Activated CD4-positive, alpha-beta T cell treated with anti-CD3 and anti-CD28 coated beads, Interleukin-2, amount 50 U/mL, for 4 hours (primary cell): ENCODE results near the gene CEP89.
"Not testable (repeated sequence)": the region's sequence is repeated elsewhere in the genome, so short reads cannot be mapped to it uniquely, and the experiment has no call there.

Experiments used
- DNase-seq, 2 experiments: peaks; one replicate each; pipeline ENCODE4 v3.0.0-alpha.2; 2020

CEP89 gene

DNA sequence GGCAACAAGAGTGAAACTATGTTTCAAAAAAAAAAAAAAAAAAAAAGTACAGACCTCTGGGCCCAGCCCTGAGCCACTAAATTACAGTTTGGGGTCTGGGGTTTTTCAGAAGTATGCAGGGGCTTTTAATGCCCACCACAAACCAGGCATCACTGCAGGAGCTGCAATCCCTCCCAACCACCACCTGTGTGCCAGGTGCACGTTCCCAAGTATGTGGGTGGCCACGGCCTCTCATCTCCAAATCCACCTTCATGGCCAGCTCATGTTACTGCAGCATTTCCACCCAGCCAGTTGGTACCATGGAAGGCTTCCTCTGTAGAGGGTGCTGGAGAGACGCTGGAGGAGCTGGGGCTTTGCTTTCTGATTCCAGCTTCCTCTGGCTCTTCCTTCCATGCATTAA, 26.5 kb downstream of the CEP89 start:
- DNase-seq: no peak

DNA sequence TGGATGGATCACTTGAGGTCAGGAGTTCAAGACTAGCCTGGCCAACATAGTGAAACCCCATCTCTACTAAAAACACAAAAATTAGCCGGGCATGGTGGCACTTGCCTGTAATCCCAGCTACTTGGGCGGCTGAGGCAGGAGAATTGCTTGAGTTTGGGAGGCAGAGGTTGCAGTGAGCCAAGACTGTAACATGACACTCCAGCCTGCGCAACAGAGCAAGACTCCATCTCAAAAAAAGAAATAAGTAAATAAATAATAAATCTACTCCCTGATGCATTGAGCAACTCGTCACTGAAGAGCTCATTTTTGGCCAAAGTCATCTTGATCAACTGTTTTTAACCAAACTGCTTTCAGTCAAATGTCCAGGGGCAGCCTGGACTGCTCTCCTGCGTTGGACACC, 30.5 kb downstream of the CEP89 start:
- not testable (repeated sequence) for DNase-seq

DNA sequence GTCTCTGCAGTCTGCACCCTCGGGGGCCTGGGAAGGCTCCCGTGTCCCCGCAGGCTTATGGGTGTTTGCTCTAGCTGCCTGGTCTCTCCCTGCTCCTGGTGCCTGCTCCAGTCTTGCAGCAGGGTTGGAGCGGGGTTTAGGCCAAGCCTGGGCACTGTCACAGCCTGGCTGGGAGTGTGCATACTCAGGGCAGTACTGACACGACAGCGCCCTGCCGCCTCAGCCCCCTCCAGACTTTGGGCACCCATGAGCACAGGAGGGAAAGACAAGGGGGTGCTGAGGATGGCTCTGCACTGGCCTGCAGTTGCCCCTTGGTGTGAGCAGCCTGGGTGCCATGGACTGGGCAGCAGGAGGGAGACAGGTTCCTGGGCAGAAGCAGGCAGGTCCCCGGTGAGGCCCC, 35.7 kb downstream of the CEP89 start:
- DNase-seq: no peak

DNA sequence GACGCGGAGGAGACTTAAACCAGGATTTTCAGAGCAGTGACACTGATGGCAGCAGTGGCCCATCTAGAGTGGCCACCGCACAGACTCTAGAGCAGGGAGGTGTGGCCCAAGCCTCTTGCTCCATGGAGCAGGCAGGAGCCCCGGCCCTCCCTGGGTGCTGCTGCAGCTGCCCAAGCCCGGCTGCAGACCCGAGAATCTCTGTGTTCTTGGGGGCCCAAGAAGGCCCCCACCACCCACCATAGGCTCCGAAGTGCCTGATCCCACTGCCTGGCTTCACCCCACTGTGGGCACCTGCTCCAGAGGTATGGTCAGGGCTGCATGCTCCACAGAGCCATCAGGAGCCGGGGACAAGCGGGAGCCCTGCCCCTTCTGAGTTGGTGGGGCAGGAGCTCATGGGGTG, 36.1 kb downstream of the CEP89 start:
- no peak for DNase-seq

DNA sequence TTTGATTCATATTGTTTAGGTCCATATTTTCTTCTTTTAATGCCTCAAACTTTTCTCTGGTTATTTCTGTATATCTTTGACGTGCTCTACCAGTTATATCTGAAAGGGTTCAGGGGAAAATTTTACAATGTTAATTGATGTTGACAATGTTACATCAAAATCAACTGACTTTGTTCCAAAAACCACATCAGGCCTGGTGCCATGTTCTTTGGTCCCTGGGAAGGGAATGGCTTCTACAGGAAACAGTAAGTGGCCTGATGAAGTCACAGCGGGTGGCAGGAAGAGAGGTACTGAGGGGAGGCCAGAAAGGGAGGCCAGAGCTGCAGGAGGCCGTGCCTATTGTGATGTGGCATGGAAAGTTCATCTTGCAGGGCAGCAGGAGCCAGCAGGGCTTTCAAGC, 38.2 kb downstream of the CEP89 start:
- no peak for DNase-seq

DNA sequence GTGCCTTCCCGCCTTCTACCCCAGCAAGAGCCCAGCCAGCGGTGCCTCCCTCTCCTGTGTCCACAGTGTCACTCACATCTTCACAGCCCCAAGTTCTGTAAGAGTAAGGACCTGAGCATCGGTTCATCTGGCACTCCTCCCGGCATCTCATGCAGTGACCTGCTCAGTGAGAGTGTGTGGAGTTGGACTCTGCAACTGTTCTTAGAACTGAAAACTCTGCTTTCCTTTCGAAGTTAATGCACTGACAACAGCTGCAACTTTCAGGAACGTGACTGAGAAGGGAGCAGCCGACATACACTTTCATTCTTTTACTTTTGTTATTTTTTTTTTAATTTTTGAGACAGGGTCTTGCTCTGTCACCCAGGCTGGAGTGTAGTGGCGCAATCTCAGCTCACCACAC, 41.2 kb downstream of the CEP89 start:
- DNase-seq: no peak

DNA sequence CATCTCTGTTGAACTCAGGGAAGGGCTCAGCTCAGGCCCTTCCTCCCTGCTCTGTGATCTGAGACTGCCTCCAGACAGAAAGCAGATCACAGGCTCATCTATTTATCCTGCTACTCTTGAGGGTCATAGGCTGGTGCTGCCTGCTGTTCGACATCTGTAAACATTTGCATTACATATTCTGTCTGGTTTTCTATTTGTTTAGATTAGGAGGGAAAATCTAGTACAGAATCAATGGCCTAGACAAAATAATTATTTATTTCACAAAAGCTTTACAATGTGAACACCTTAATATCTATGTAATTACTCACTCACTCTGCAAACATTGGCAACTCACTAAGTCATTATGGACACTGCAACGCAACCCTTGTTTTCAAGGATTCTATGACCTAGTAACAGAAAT, 43.0 kb downstream of the CEP89 start:
- DNase-seq: no peak

DNA sequence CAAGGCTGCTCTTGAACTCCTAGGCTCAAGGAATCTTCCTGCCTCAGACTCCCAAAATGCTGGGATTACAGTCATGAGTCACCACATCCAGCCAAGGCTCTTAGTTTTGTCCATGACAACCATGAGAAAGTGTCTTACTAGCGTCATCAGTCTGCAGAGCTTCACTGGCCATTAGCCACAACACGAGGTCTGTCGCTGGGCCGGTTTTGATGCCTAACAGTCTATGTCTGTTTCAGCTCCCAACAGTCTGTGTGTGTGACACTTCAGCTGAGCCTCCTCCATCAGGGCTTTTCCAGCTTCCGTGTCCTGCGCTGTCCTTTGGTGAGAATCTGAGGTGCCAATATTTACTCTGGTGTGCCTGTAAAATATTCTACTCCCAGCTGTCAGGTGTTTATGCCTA, 47.6 kb downstream of the CEP89 start:
- no peak for DNase-seq

DNA sequence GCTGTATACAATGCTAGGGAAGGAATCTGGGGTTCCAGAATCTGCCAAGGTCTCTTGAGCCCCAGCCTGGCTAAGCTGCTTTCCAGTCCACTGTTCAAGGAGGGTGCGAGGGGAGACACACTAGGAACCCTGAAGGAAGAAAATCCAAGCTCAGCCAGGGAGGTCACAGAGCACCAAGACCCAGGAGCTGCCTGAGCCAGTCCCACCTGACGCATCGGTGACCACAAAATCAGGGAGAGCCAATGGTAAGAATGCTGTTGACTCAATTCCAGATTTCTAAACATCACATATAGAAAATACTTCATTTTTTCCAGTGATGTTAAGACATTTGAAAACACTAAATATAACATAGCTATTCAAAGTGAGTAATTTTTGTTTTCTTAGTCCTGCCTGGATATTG, 50.1 kb downstream of the CEP89 start:
- DNase-seq: no peak

DNA sequence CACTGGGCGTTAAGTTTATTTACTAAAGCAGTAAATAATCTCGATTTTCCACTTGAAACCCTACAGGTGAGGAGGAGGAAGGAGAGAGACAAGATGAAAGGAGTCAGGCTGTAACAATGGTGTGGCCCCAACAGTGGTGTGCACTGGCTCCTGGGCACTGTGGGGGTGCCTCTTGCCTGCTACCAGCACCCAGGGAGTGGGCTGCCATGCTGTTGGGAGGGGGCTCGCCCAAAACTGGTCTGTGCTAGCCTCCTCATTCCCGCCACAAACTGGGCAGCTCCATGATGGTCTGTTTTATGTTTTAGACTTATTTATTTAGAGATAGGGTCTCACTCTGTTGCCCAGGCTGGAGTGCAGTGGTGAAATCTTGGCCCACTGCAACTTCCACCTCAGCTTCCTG, 52.4 kb downstream of the CEP89 start:
- no peak for DNase-seq

DNA sequence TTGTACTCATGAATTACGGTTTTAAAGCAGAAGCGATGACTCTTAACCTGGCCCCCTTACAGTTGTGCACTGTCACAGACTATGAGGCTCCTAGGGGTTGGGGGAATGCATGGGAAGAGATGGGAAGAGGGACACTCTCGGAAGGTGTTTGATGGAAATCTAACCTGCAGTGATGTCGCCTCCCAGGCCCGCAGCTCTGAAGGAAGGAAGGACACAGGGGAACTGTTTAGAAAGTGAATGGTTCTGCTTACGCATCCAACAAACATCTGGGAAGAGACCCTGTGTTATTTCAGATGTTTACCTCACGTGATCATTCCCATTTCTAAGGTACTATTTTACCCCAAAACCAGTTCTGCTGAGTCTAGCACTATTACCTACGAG, 54.2 kb downstream of the CEP89 start:
- no peak for DNase-seq

DNA sequence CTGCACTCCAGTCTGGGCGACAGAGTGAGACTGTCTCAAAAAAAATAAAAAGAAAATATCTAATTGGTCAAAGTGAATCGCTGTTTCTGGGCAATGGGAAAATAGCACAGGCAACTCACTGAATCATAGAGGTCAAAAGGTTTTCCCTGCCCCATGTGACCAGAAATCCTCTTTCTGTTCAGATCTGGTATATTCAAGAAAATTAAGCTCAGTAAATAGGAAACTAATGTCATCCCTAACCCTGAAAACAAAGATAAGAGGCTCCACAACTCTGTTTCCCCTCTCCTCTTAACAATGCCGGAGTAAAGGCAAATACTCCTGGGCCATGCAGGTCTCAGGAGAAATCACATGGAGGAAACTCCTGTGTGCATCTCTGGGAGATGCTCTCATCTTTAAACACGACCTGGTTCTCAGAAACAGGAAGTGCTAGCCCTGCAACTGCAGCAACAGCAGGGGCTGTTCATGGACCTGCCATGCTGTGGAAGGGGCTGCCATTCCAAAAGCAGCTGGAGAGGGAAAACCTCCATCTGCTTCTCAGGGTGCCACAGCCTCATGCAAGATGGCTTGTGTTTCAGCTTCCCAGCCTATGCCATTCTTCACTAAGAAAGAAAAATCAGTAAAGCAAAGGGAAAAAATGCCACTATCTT, 54.7 kb downstream of the CEP89 start:
- DNase-seq: no peak

DNA sequence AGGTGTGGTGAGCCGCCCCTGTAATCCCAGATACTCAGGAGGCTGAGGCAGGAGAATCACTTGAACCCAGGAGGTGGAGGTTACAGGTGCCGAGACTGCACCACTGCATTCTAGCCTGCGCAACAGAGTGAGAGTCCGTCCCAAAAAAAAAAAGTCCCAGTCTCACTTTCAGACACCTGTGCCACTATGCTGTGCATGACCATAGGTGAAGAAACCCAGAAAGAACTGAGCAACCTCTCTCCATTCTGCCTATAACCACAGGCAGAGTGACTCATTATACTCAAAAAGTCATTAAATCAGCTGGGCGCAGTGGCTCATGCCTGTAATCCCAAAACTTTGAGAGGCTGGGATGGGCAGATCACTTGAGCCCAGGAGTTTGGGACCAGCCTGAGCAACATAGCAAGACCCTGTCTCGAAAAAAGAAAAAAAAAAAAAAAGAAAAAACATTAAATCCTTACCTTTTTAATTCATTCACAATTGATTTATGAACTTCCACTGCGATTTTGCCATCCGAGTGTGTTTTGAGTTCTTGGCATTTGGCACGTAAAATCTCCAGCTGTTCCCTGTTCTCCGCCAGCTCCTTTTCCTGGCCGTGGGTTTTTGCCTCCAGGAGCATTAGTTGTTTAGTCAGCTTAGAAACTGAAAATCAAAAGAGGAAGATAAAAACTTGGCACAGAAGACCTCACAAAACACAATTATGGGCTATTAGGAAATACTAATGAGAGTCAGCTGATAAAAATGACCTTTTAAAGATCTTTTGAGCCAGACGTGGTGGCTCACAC, 56.7 kb downstream of the CEP89 start:
- no peak for DNase-seq

DNA sequence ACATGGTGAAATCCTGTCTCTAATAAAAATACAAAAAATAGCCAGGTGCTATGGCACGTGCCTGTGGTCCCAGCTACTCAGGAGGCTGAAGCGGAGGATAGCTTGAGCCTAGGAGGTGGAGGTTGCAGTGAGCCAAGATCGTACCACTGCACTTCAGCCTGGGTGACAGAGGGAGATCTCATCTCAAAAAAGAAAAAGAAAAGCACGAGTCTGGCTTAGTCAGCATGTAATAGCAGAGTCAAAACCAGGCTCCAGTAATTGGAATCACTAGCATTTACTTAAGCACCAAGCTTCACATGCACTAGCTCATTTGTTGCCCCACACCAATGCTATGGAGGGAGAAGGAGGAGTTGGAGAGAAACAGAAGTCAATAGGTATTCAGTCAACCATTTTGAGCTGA, 60.3 kb downstream of the CEP89 start:
- DNase-seq: no peak

DNA sequence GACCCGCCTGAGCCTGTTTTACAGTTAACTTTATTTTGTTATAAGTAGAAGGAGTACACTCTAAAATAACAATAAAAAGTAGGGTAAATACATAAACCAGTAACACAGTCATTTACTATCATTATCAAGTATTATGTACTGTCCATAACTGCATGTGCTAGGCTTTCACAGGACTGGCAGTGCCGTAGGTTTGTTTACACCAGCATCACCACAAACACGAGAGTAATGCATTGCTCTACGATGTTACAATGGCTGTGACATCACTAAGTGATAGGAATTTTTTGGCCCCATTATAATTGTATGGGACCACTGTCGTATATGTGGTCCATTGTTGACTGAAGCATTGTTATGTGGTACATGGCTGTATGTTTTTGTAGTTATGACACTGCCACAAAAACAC, 60.9 kb downstream of the CEP89 start:
- no peak for DNase-seq

DNA sequence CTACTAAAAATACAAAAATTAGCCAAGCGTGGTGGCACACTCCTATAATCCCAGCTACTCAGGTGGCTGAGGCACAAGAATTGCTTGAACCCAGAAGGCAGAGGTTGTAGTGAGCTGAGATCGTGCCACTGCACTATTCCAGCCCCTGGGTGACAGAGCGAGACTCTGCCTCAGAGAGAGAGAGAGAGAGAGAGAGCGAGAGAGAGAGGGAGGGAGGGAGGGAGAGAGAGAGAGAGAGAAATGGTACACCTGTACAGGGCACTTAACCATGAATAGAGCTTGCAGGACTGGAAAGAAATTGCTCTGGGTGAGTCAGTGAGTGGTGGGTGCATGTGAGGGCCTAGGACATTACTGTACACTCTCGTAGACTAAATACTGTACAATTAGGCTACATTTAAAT, 61.7 kb downstream of the CEP89 start:
- DNase-seq: no peak

DNA sequence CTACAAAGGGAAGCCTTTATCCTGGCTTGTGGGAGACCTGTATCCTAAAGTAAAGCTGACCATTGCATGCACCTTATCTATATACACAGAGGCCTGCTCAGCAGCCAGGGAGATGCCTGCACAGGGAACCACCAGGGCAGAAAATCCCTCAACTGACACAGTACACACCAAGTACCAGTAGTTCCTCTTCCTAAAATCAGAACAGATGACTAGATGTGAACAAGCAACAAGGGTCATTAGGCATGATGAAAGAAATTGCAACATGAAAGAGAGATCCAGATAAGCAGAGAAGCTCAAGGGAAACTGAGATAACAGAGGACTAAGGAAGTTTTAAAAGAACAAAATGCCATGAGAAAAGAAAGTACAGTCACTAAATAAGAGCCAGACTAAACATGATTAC, 62.5 kb downstream of the CEP89 start:
- no peak for DNase-seq

DNA sequence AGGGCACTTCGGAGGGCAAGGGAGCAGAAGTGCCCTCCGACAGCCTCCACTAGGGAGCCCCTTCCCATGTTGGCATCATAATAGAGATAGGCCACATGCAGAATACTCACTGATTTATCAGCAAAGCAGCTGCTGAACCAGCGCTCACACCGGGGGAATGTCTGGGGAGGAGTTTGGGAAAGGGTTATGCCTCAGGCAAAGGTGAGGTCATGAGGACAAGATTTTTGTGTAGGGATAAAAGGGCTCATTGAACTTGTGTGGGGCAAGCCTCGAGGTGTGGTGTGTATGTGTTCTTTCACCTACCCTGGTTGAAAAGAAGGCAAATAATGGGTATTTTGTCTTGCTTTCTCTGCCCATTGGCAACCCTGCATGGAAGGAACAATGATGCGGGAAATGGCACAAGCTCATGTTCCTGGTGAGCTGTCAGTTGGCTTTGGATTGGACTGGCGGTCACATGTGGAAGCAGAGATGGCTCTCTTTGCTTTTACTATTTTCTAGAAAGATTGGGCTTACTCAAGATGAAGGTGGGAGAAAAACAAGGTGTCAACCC, 63.0 kb downstream of the CEP89 start:
- DNase-seq: no peak

DNA sequence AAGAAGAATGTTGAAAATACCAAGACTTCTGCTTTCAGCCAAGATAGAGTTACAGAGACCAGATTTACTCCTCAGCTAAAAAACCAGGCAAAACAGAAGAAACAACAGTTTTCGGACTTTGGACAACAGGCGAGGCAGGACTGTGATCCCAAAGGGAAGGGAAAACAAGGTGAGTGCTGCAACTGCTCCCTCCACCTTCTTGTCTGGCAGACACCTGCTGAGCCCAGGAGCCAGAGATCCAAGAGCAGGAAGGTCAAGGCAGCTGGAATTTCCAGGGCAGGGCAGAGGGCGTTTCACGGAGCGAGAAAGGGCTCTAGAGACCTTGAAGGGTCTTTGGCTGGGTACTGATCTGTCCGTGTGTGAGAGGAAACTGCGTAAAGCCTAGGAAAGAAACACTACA, 69.3 kb downstream of the CEP89 start:
- DNase-seq: no peak

DNA sequence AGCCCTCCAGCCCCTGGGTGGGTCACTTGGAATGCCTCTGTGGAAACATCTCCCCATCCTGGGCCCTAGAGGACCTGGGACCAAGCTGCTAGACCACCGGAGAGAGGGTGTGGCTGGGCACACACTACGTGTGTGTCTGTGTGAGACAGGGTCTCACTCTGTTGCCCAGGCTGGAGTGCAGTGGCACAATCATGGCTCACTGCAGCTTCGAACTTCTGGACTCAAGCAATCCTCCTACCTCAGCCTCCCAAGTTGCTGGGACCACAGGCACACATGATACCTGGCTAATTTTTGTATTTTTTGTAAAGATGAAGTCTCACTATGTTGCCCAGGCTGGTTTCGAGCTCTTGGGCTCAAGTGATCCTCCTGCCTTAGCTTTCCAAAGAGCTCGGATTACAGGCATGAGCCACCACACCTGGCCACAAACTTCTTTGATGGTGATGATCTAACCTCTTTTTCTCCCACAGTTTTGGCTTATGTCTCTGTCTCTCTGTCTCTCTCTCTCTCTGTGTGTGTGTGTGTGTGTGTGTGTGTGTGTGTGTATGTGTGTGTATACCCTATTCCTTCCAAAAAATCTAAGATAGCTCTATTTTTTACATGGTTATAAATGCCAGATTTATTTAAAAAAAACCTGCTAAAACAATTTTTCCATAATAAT, 70.1 kb downstream of the CEP89 start:
- DNase-seq: no peak

DNA sequence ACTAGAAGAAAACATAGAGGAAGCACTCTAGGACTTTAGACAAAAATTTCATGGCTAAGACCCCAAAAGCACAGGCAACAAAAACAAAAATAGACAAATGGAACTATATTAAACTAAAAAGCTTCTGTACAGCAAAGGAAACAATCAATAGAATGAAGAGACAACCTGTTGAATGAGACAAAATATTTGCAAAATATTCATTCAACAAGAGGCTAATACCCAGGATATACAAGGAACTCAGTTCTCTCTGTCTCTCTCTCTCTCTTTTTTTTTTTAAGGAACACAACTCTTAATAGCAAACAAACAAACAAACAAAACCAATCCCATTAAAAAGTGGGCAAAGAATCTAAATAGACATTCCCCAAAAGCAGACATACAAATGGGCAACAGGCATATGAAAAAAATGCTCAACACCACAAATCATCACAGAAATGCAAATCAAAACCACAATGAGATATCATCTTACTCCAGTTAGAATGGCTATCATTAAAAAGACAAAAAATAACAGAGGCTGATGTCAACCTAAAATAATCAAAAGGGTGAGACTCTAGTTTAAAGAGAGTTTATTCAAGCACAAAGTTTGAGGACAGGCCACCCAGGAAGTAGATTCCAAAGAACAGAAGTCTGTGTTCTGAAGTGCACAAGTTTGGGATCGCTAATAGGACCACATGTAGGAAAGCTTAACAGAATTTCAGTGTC, 75.1 kb downstream of the CEP89 start:
- DNase-seq: no peak

DNA sequence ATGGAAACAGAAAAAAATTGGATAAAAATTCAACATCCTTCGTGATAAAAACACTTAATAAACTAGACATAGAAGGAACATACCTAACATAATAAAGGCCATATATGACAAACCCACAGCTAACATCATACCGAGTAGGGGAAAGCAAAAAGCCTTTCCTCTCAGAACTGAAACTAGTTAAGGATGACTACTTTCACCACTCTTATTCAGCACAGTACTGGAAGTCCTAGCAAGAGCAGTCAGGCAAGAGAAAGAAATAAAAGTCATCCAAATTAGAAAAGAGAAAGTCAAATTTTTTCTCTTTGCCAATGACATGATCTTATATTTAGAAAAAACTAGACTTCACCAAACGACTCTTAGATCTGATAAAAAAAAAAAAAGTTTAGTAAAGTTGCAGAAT, 76.4 kb downstream of the CEP89 start:
- DNase-seq: no peak

DNA sequence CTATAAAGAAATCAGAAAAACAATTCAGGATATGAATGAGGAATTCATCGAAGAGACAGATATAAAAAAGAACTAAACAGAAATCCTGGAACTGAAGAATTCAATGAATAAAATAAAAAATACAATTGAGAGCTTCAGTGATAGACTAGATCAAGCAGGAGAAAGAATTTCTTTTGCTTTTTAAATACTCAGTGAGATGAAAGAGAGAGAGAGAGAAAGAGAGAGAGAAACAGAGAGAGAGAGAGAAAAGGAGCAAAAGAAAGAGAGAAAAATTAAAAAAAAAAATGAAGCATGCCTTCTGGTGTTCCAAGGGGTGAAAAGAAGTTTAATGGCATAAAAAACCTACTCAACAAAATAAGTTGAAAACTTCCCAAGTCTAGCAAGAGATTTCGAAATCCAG, 80.1 kb downstream of the CEP89 start:
- DNase-seq: no peak

DNA sequence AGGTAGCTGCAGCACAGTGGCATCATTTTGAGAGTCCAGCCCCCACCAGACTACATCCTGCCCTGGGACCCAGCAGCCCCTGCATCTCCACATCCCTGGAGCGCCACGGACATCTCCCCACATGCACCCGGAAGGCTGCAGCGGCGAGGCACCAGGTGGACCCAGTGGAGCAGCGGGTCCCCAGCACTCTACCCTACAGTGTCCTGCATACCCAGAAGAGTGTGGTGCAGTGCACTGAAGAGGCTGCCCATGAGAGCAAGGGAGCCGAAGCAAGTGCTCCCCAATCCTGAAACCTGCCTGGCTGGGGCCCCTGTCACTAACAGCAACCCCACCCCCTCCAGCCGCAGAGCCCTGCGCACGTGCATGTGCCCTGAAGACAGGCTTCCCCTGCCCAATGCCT, 80.9 kb downstream of the CEP89 start:
- DNase-seq: no peak
